SK-N-SH (cell line): ENCODE measurements around the gene SERPINA9. TPM values are rescaled to one million over a fixed set of nuclear protein-coding genes. Genes with fewer than 3 reads are reported as not detected.

ENCODE experiments used
- CTCF ChIA-PET: fragments of 300-600, 350-600 bp; formaldehyde crosslinking; extraction: SDS; loops from one replicate; lab custom pipeline; 2021; lab: Yijun Ruan, JAX
- POLR2A ChIA-PET: fragments of 350-600 bp; sonication (Branson Sonifier 250); formaldehyde crosslinking; extraction: SDS; loops from one replicate; lab custom pipeline; 2020; ENCODE audit warnings: antibody characterized with exemption, inconsistent platforms; lab: Yijun Ruan, JAX
- DNase-seq: peaks from one replicate; pipeline ENCODE4 v3.0.0; 2012
- H2AFZ ChIP-seq: fragments of 200-600 bp; sonication (generic); 2 replicates; pipeline ENCODE4 v1.8.1; 2016; ENCODE audit warnings: antibody characterized with exemption, mild to moderate bottlenecking, low read depth
- H3F3A ChIP-seq: fragments of 200-600 bp; sonication (generic); replicated peaks from 2 replicates; pipeline ENCODE3; 2016; ENCODE audit warnings: antibody characterized with exemption, mild to moderate bottlenecking; ENCODE audit not compliant: insufficient read depth
- H3K27ac ChIP-seq, 2 experiments: fragments of 200-500 bp in 1 of 2; fragments of 200-600 bp in 1 of 2; sonication (Bioruptor generic) in 1 of 2; sonication (generic), shearing (Covaris generic) in 1 of 2; 2 replicates each; pipeline versions ENCODE4 v1.5.1 to v1.6.1; 2014 to 2016; ENCODE audit warnings: low read depth in 2 of 2, inconsistent platforms in 1 of 2, low read length in 1 of 2, mild to moderate bottlenecking in 1 of 2, mixed read lengths in 1 of 2
- H3K27me3 ChIP-seq: fragments of 200-600 bp; sonication (generic), shearing (Covaris generic); 2 replicates; pipeline ENCODE4 v1.6.1; 2016; ENCODE audit warnings: mixed run types; ENCODE audit not compliant: insufficient read depth
- H3K36me3 ChIP-seq, 2 experiments: fragments of 200-500 bp in 1 of 2; fragments of 200-600 bp in 1 of 2; sonication (Bioruptor generic) in 1 of 2; sonication (generic) in 1 of 2; replicated peaks in 1 of 2; 2 replicates each; pipeline versions ENCODE3 to v1.5.1; 2014 to 2016; ENCODE audit warnings: low read length in 1 of 2, mild to moderate bottlenecking in 1 of 2; ENCODE audit not compliant: insufficient read depth in 2 of 2, control insufficient read depth in 1 of 2
- H3K4me1 ChIP-seq, 2 experiments: fragments of 200-500 bp in 1 of 2; fragments of 200-600 bp in 1 of 2; sonication (Bioruptor generic) in 1 of 2; sonication (generic), shearing (Covaris generic) in 1 of 2; 2 replicates each; pipeline versions ENCODE4 v1.5.1 to v1.6.1; 2014 to 2016; ENCODE audit warnings: low read depth in 1 of 2, low read length in 1 of 2, mixed run types in 1 of 2; ENCODE audit not compliant: insufficient read depth in 2 of 2, control insufficient read depth in 1 of 2
- H3K4me2 ChIP-seq: fragments of 200-600 bp; sonication (generic), shearing (Covaris generic); 2 replicates; pipeline ENCODE4 v1.6.1; 2017; ENCODE audit warnings: mixed run types
- H3K4me3 ChIP-seq, 2 experiments: fragments of 200-500 bp in 1 of 2; fragments of 200-600 bp in 1 of 2; sonication (Bioruptor generic) in 1 of 2; sonication (generic), shearing (Covaris generic) in 1 of 2; 2 replicates each; pipeline versions ENCODE4 v1.5.1 to v1.8.1; 2014 to 2016; ENCODE audit warnings: low read depth in 2 of 2, inconsistent platforms in 1 of 2, low read length in 1 of 2, mild to moderate bottlenecking in 1 of 2, mixed read lengths in 1 of 2, moderate library complexity in 1 of 2
- H3K79me2 ChIP-seq: fragments of 200-600 bp; sonication (generic); 2 replicates; pipeline ENCODE4 v1.8.1; 2017; ENCODE audit warnings: mild to moderate bottlenecking; ENCODE audit not compliant: insufficient read depth
- H3K9ac ChIP-seq: fragments of 200-600 bp; sonication (generic); 2 replicates; pipeline ENCODE4 v1.6.1; 2017; ENCODE audit warnings: mixed run types
- H3K9me2 ChIP-seq: fragments of 200-600 bp; sonication (generic); 2 replicates; pipeline ENCODE4 v1.6.1; 2017; ENCODE audit warnings: mixed run types
- H3K9me3 ChIP-seq: fragments of 200-600 bp; sonication (generic); 2 replicates; pipeline ENCODE4 v1.6.1; 2017; ENCODE audit warnings: mixed run types, mild to moderate bottlenecking, moderate library complexity
- H4K20me1 ChIP-seq: fragments of 200-600 bp; sonication (generic); 2 replicates; pipeline ENCODE4 v1.6.1; 2017; ENCODE audit warnings: mild to moderate bottlenecking, mixed run types; ENCODE audit not compliant: insufficient read depth
- ELF1 ChIP-seq: IDR thresholded peaks from 2 replicates; pipeline ENCODE4 v1.4.0; 2012
- EP300 ChIP-seq, 2 experiments: IDR thresholded peaks; 2 replicates each; pipeline versions ENCODE4 v1.4.0 to v1.6.1; 2012; ENCODE audit warnings: borderline replicate concordance in 1 of 2, low read depth in 1 of 2, low read length in 1 of 2
- EZH2phosphoT487 ChIP-seq: fragments of 200-600 bp; sonication (generic); IDR thresholded peaks from 2 replicates; pipeline ENCODE4 v1.6.1; 2017; ENCODE audit warnings: low read depth, mixed run types, mild to moderate bottlenecking, antibody characterized with exemption, moderate library complexity, borderline replicate concordance
- FOSL2 ChIP-seq: IDR thresholded peaks from 2 replicates; pipeline ENCODE4 v1.4.0; 2012; ENCODE audit warnings: low read depth, mild to moderate bottlenecking, moderate library complexity, borderline replicate concordance
- FOXJ3 ChIP-seq: sonication (generic); formaldehyde crosslinking; IDR thresholded peaks from 2 replicates; pipeline ENCODE4 v1.5.1; 2020; ENCODE audit warnings: mild to moderate bottlenecking, missing genetic modification reagents
- GABPA ChIP-seq: IDR thresholded peaks from 2 replicates; pipeline ENCODE4 v1.4.0; 2012; ENCODE audit warnings: low read depth, mild to moderate bottlenecking
- IRF3 ChIP-seq: fragments of 150-350 bp; IDR thresholded peaks from 2 replicates; pipeline ENCODE4 v1.6.1; 2016; ENCODE audit warnings: mild to moderate bottlenecking, low read depth, low read length
- MAX ChIP-seq: IDR thresholded peaks from 2 replicates; pipeline ENCODE4 v1.4.0; 2012; ENCODE audit warnings: low read depth
- MEF2A ChIP-seq: IDR thresholded peaks from 2 replicates; pipeline ENCODE4 v1.4.0; 2012; ENCODE audit warnings: low read depth, borderline replicate concordance
- MXI1 ChIP-seq: IDR thresholded peaks from 2 replicates; pipeline ENCODE4 v1.6.1; 2012; ENCODE audit warnings: mild to moderate bottlenecking, low read depth, low read length, improper control_type of control experiment
- NRF1 ChIP-seq: IDR thresholded peaks from 2 replicates; pipeline ENCODE4 v1.6.1; 2012; ENCODE audit warnings: low read depth, mild to moderate bottlenecking, low read length
- SIN3A ChIP-seq: IDR thresholded peaks from 2 replicates; pipeline ENCODE4 v1.6.1; 2012; ENCODE audit warnings: low read depth, mild to moderate bottlenecking, low read length, moderate library complexity, borderline replicate concordance
- SMC3 ChIP-seq: IDR thresholded peaks from 2 replicates; pipeline ENCODE4 v1.6.1; 2012; ENCODE audit warnings: low read depth, low read length, improper control_type of control experiment
- YY1 ChIP-seq: IDR thresholded peaks from 2 replicates; pipeline ENCODE4 v1.4.0; 2012; ENCODE audit warnings: low read depth, mild to moderate bottlenecking
- WGBS: methylation state at CpG from one replicate; pipeline ENCODE4 v1.1.6; 2017; ENCODE audit warnings: low lambda C conversion rate; 5-methylcytosine and 5-hydroxymethylcytosine counted together
- polyA plus RNA-seq, 3 experiments: library from polyadenylated mRNA; depleted of rRNA; stranded (reverse); fragments of >200 nt; gene quantifications; 2 replicates each; pipeline ENCODE4 v1.2.3, GENCODE V29; 2012
- TF ChIP-seq, protein P1 (sequence below): IDR thresholded peaks from 2 replicates; pipeline ENCODE4 v1.6.1; 2012; ENCODE audit warnings: mild to moderate bottlenecking, low read depth, low read length, moderate library complexity

Gene SERPINA9
- polyA plus RNA-seq, 1 of the 3 experiments (the other 2 are of a cell fraction) = not detected

DNA sequence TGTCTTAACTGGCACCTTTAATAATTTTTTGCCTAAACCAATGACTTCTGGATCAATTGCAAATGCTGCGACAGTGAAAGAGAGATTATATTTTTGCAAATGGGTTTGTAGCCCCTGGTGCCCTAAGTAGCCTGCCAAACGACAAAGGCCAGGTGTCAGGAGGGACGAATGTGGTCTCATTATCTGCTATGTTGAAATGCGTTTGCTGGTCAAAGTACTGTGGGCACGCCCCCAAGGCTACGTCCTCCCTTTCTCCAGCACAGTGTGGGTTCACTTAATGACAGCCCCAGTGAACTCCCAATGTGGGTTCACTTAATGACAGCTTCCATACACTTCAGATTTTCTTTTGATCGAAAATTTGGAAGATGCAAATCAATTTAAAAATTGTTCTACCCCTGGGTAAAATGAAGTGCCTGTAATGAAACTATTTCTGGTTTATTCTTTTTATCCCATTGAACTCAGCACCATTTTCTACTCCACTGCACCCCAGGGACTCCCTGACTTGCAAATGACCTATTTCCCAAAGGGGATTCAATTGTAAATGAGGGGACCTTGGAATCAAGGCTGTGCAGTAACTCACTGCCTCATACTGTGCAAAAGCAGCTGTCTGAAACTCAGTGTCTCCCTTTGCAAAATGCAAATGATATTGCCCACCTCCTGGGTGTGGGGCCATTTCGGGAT lies 24.8 kb downstream of the SERPINA9 start:
- Histone ChIP-seq H3K9me2 (no peaks in the 10 kb centered on the region), H3K4me1 (no peaks in the 10 kb centered on the region), H2AFZ (no peak overlapping the region), H3K9me3 (no peaks in the 10 kb centered on the region), H3K27me3 (peaks cover 20% of the 10 kb centered on the region; the same call in 1 of the 2 replicates), H3K9ac (no peak overlapping the region), H3K79me2 (no peaks in the 10 kb centered on the region), H3K27ac (no peak overlapping the region), H3K4me2 (no peak overlapping the region), H3K36me3 (no peaks in the 10 kb centered on the region), H4K20me1 (no peaks in the 10 kb centered on the region), H3K4me3 (no peak overlapping the region), H3F3A (no peaks in the 10 kb centered on the region)
- WGBS = 2% methylated on average over 8 of the region's 8 CpGs
- ChIA-PET POLR2A (no interaction called here), CTCF (interaction anchor here (1.0 to 1.8 kb wide), 2 partner anchors 10 to 35 kb away, joined by 3 to 5 read pairs; no protein-coding TSS in a partner anchor)
- DNase-seq = no peak
- TF ChIP-seq SIN3A (no peak), EZH2phosphoT487 (no peak), YY1 (no peak), FOSL2 (no peak), IRF3 (no peak), EP300 (IDR thresholded peaks at IDR 0.05; ENCODE audit: borderline replicate concordance in 1 of 2, low read depth in 1 of 2, low read length in 1 of 2) (no peak), ELF1 (no peak), MAX (no peak)

- POLR2A ChIA-PET = no interaction called here
- 23% methylated on average over 3 of the region's 3 CpGs for WGBS
- H3K79me2 ChIP-seq = no peaks in the 10 kb centered on the region
- H4K20me1 ChIP-seq = no peaks in the 10 kb centered on the region
- no peak overlapping the region for H3K9ac ChIP-seq
- no peak overlapping the region for H3K27ac ChIP-seq
- H2AFZ ChIP-seq = no peak overlapping the region
- H3K4me2 ChIP-seq = no peak overlapping the region
- H3K27me3 ChIP-seq = peaks cover 20% of the 10 kb centered on the region; the same call in 1 of the 2 replicates
- no peak for DNase-seq
- CTCF ChIA-PET = interaction anchor here (1.0 kb wide), 1 partner anchor 11 kb away, joined by 3 read pairs; no protein-coding TSS in a partner anchor
- TF ChIP-seq SIN3A (no peak), FOXJ3 (CRISPR knock-in tag) (no peak), YY1 (no peak), MXI1 (no peak), MEF2A (no peak), IRF3 (no peak), NRF1 (no peak), SMC3 (no peak), GABPA (no peak)
- TF ChIP-seq, protein P1, sequence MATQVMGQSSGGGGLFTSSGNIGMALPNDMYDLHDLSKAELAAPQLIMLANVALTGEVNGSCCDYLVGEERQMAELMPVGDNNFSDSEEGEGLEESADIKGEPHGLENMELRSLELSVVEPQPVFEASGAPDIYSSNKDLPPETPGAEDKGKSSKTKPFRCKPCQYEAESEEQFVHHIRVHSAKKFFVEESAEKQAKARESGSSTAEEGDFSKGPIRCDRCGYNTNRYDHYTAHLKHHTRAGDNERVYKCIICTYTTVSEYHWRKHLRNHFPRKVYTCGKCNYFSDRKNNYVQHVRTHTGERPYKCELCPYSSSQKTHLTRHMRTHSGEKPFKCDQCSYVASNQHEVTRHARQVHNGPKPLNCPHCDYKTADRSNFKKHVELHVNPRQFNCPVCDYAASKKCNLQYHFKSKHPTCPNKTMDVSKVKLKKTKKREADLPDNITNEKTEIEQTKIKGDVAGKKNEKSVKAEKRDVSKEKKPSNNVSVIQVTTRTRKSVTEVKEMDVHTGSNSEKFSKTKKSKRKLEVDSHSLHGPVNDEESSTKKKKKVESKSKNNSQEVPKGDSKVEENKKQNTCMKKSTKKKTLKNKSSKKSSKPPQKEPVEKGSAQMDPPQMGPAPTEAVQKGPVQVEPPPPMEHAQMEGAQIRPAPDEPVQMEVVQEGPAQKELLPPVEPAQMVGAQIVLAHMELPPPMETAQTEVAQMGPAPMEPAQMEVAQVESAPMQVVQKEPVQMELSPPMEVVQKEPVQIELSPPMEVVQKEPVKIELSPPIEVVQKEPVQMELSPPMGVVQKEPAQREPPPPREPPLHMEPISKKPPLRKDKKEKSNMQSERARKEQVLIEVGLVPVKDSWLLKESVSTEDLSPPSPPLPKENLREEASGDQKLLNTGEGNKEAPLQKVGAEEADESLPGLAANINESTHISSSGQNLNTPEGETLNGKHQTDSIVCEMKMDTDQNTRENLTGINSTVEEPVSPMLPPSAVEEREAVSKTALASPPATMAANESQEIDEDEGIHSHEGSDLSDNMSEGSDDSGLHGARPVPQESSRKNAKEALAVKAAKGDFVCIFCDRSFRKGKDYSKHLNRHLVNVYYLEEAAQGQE = no peak
- no peaks in the 10 kb centered on the region for H3K4me1 ChIP-seq
- H3K36me3 ChIP-seq = no peaks in the 10 kb centered on the region
- H3K9me2 ChIP-seq = no peaks in the 10 kb centered on the region
- no peaks in the 10 kb centered on the region for H3F3A ChIP-seq
- H3K9me3 ChIP-seq = no peaks in the 10 kb centered on the region
- no peak overlapping the region for H3K4me3 ChIP-seq
Measured at GRCh38 chr14:94450722-94451090, 25.3 kb downstream of the SERPINA9 start.
